ENCODE results near the gene DRAP1.

DNA sequence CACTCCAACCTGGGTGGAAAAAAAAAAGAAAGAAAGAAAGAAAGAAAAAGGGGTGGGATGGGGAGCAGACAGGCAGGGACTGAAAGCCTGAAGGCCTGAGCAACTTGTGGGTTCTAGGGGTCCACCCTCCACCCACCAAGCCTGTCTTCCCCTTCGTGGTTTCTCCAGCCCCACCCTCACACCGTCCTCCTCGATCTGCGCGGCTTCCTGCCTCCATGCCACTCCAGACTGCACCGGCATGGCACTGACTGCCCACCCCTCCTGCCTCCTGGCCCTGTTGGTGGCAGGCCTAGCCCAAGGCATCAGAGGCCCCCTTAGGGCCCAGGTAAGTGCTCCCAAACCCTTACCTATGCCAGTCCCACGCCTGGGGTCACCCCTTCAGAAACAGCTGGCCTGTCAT, 39.6 kb upstream of the DRAP1 start, which contains the start of gene CTSW:
- TF ChIP-seq, protein P1, sequence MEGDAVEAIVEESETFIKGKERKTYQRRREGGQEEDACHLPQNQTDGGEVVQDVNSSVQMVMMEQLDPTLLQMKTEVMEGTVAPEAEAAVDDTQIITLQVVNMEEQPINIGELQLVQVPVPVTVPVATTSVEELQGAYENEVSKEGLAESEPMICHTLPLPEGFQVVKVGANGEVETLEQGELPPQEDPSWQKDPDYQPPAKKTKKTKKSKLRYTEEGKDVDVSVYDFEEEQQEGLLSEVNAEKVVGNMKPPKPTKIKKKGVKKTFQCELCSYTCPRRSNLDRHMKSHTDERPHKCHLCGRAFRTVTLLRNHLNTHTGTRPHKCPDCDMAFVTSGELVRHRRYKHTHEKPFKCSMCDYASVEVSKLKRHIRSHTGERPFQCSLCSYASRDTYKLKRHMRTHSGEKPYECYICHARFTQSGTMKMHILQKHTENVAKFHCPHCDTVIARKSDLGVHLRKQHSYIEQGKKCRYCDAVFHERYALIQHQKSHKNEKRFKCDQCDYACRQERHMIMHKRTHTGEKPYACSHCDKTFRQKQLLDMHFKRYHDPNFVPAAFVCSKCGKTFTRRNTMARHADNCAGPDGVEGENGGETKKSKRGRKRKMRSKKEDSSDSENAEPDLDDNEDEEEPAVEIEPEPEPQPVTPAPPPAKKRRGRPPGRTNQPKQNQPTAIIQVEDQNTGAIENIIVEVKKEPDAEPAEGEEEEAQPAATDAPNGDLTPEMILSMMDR (conservative IDR thresholded peaks at IDR 0.05; ENCODE audit: low read length): no peak
- TF ChIP-seq EZH2phosphoT487 (IDR thresholded peaks at IDR 0.05; ENCODE audit: borderline replicate concordance, low read depth, low read length): no peak

Data from OCI-LY7 (cell line).